T-helper 17 cell (primary cell): ENCODE results near the gene SLC12A5. TPM values are rescaled to one million over a fixed set of nuclear protein-coding genes. Genes with fewer than 3 reads are reported as not detected.
"Not testable (repeated sequence)": the region's sequence is repeated elsewhere in the genome, so short reads cannot be mapped to it uniquely, and the experiment has no call there.

Experiments used
- ATAC-seq: fragments of 150-1000 bp; cut with Tn5 transposase; 2 replicates; pipeline ENCODE4 v1.10.0; 2021; ENCODE audit warnings: mild to moderate bottlenecking, moderate library complexity
- DNase-seq, 3 donors: peaks; one replicate each; pipeline versions ENCODE4 v3.0.0 to v3.0.0-alpha.2; 2020 to 2021
- H3K9me3 ChIP-seq: one replicate; pipeline ENCODE4 v1.7.0; 2013; ENCODE audit warnings: low read length, mild to moderate bottlenecking; ENCODE audit not compliant: control insufficient read depth, poor library complexity, severe bottlenecking
- H3K27ac Mint-ChIP-seq: one replicate; pipeline ENCODE4 v1.8.0; 2022; ENCODE audit warnings: mild to moderate bottlenecking, moderate library complexity, mixed read lengths
- H3K27me3 Mint-ChIP-seq: one replicate; pipeline ENCODE4 v1.8.0; 2022; ENCODE audit warnings: mixed read lengths
- H3K36me3 Mint-ChIP-seq: one replicate; pipeline ENCODE4 v1.8.0; 2022; ENCODE audit warnings: low read depth, mixed read lengths
- H3K4me1 Mint-ChIP-seq: one replicate; pipeline ENCODE4 v1.8.0; 2022; ENCODE audit warnings: mild to moderate bottlenecking, mixed read lengths
- H3K4me3 Mint-ChIP-seq: one replicate; pipeline ENCODE4 v1.8.0; 2022; ENCODE audit warnings: mild to moderate bottlenecking, moderate library complexity, mixed read lengths
- total RNA-seq, 4 donors: library from RNA in 2 of 4; stranded (reverse) in 2 of 4; gene quantifications; one replicate each; pipeline ENCODE4 v1.2.3 and lab custom pipeline; 2022 to 2026

Gene SLC12A5
- total RNA-seq, 2 donors from 2014 or later, result not detected

- peaks cover 2% of the 10 kb centered on the region for H3K36me3 Mint-ChIP-seq
- H3K4me3 Mint-ChIP-seq, result peak overlapping the region; percentile 36
- no peak overlapping the region for H3K27ac Mint-ChIP-seq
- H3K4me1 Mint-ChIP-seq, result peaks cover 42% of the 10 kb centered on the region
- no peaks in the 10 kb centered on the region for H3K27me3 Mint-ChIP-seq
- ATAC-seq (no peak), DNase-seq (no peak)
- peaks cover 2% of the 10 kb centered on the region for H3K9me3 ChIP-seq
Observed at GRCh38 chr20:46087161-46087560, 58.1 kb downstream of the SLC12A5 start.

GRCh38 chr20:46088409-46089166, 59.6 kb downstream of the SLC12A5 start:
- H3K4me3 Mint-ChIP-seq, result peak overlapping the region; percentile 88
- peaks cover 29% of the 10 kb centered on the region for H3K4me1 Mint-ChIP-seq
- peaks cover 2% of the 10 kb centered on the region for H3K9me3 ChIP-seq
- peaks cover 2% of the 10 kb centered on the region for H3K36me3 Mint-ChIP-seq
- no peaks in the 10 kb centered on the region for H3K27me3 Mint-ChIP-seq
- ATAC-seq (no peak), DNase-seq (no peak)
- peak overlapping the region; percentile 80 for H3K27ac Mint-ChIP-seq

- Mint-ChIP-seq H3K4me1 (peaks cover 29% of the 10 kb centered on the region), H3K27me3 (no peaks in the 10 kb centered on the region)
Observed at GRCh38 chr20:46089167-46089416, 60.1 kb downstream of the SLC12A5 start.

GRCh38 chr20:46089417-46090388, 60.7 kb downstream of the SLC12A5 start, which contains the start of gene NCOA5:
Gene NCOA5 (minus strand): TSS chr20:46089962. CDS start chr20:46079424, 10,538 bp downstream.
- Mint-ChIP-seq H3K27me3 (peaks cover 4% of the 10 kb centered on the region), H3K4me3 (peak within 1 kb of the TSS; percentile 88), H3K27ac (peak within 1 kb of the TSS; percentile 94), H3K4me1 (peaks cover 28% of the 10 kb centered on the region), H3K36me3 (peaks cover 2% of the 10 kb centered on the region)
- H3K9me3 ChIP-seq, result peaks cover 2% of the 10 kb centered on the region
- DNase-seq, result peak; percentile 89 to 90 (median 89)
- peak; percentile 93 for ATAC-seq

More at GRCh38 chr20:46089167-46089416, 60.1 kb downstream of the SLC12A5 start:
- peaks cover 2% of the 10 kb centered on the region for H3K9me3 ChIP-seq
- Mint-ChIP-seq H3K36me3 (peaks cover 2% of the 10 kb centered on the region), H3K27ac (peak overlapping the region; percentile 80), H3K4me3 (peak overlapping the region; percentile 88)
- DNase-seq, result peak in 1 of 3 donors; percentile 25
- ATAC-seq, result peak; percentile 35

- H3K36me3 Mint-ChIP-seq, H3K9me3 ChIP-seq, H3K27me3 Mint-ChIP-seq, H3K4me3 Mint-ChIP-seq, H3K27ac Mint-ChIP-seq, ATAC-seq, DNase-seq: not testable (repeated sequence)
- peaks cover 12% of the 10 kb centered on the region for H3K4me1 Mint-ChIP-seq
Observed at GRCh38 chr20:46091622-46092535, 62.9 kb downstream of the SLC12A5 start.

GRCh38 chr20:46093531-46093930, 64.5 kb downstream of the SLC12A5 start:
- DNase-seq (no peak), ATAC-seq (no peak)
- Mint-ChIP-seq H3K27ac (no peak overlapping the region), H3K4me3 (no peak overlapping the region), H3K27me3 (peaks cover 10% of the 10 kb centered on the region), H3K36me3 (no peaks in the 10 kb centered on the region), H3K4me1 (peaks cover 5% of the 10 kb centered on the region)
- H3K9me3 ChIP-seq, result no peaks in the 10 kb centered on the region

- Mint-ChIP-seq H3K4me1 (peaks cover 4% of the 10 kb centered on the region), H3K27me3 (peaks cover 48% of the 10 kb centered on the region), H3K4me3 (peak overlapping the region; percentile 21), H3K36me3 (peaks cover 10% of the 10 kb centered on the region), H3K27ac (no peak overlapping the region)
- DNase-seq (no peak), ATAC-seq (peak; percentile 51)
- H3K9me3 ChIP-seq, result no peaks in the 10 kb centered on the region
Observed at GRCh38 chr20:46099491-46100287, 70.7 kb downstream of the SLC12A5 start.

GRCh38 chr20:46100444-46100843, 71.4 kb downstream of the SLC12A5 start:
- DNase-seq, H3K9me3 ChIP-seq, H3K4me1 Mint-ChIP-seq, H3K27ac Mint-ChIP-seq, ATAC-seq, H3K4me3 Mint-ChIP-seq: not testable (repeated sequence)
- Mint-ChIP-seq H3K36me3 (peaks cover 10% of the 10 kb centered on the region), H3K27me3 (peaks cover 55% of the 10 kb centered on the region)

GRCh38 chr20:46100988-46101387, 72.0 kb downstream of the SLC12A5 start:
- no peak for ATAC-seq
- Mint-ChIP-seq H3K4me1 (peaks cover 4% of the 10 kb centered on the region), H3K4me3 (no peak overlapping the region), H3K36me3 (peaks cover 10% of the 10 kb centered on the region), H3K27me3 (peaks cover 59% of the 10 kb centered on the region), H3K27ac (no peak overlapping the region)
- no peaks in the 10 kb centered on the region for H3K9me3 ChIP-seq
- DNase-seq, result no peak

GRCh38 chr20:46101957-46102356, 72.9 kb downstream of the SLC12A5 start:
- Mint-ChIP-seq H3K27me3 (peaks cover 62% of the 10 kb centered on the region), H3K4me3 (no peak overlapping the region)
- ATAC-seq, result no peak

GRCh38 chr20:46102940-46103339, 73.9 kb downstream of the SLC12A5 start:
- H3K4me1 Mint-ChIP-seq, result peaks cover 4% of the 10 kb centered on the region

More at GRCh38 chr20:46101957-46102356, 72.9 kb downstream of the SLC12A5 start:
- no peak overlapping the region for H3K27ac Mint-ChIP-seq
- DNase-seq, result no peak
- no peaks in the 10 kb centered on the region for H3K9me3 ChIP-seq
- peaks cover 10% of the 10 kb centered on the region for H3K36me3 Mint-ChIP-seq
- peaks cover 4% of the 10 kb centered on the region for H3K4me1 Mint-ChIP-seq

GRCh38 chr20:46104262-46104661, 75.2 kb downstream of the SLC12A5 start:
- no peak overlapping the region for H3K27ac Mint-ChIP-seq
- no peak for DNase-seq
- H3K9me3 ChIP-seq, result no peaks in the 10 kb centered on the region
- peaks cover 76% of the 10 kb centered on the region for H3K27me3 Mint-ChIP-seq
- peaks cover 10% of the 10 kb centered on the region for H3K36me3 Mint-ChIP-seq
- no peak overlapping the region for H3K4me3 Mint-ChIP-seq
- H3K4me1 Mint-ChIP-seq, result peaks cover 6% of the 10 kb centered on the region
- ATAC-seq, result no peak

More at GRCh38 chr20:46102940-46103339, 73.9 kb downstream of the SLC12A5 start:
- ATAC-seq (no peak), DNase-seq (no peak)
- H3K9me3 ChIP-seq, result no peaks in the 10 kb centered on the region
- H3K27me3 Mint-ChIP-seq, result peaks cover 72% of the 10 kb centered on the region
- H3K36me3 Mint-ChIP-seq, result peaks cover 10% of the 10 kb centered on the region
- H3K4me3 Mint-ChIP-seq, result no peak overlapping the region
- H3K27ac Mint-ChIP-seq, result no peak overlapping the region
